DMS153 treated with DMSO at 0.1 percent for 48 hours (cell line): Measurements from ENCODE around the gene YY1AP1.
"Not testable (repeated sequence)": the region's sequence is repeated elsewhere in the genome, so short reads cannot be mapped to it uniquely, and the experiment has no call there.

ENCODE experiments used
- DNase-seq: peaks from one replicate; lab custom pipeline; 2025; ENCODE audit not compliant: unreplicated experiment; lab: John Stamatoyannopoulos, UW

The YY1AP1 gene, protein sequence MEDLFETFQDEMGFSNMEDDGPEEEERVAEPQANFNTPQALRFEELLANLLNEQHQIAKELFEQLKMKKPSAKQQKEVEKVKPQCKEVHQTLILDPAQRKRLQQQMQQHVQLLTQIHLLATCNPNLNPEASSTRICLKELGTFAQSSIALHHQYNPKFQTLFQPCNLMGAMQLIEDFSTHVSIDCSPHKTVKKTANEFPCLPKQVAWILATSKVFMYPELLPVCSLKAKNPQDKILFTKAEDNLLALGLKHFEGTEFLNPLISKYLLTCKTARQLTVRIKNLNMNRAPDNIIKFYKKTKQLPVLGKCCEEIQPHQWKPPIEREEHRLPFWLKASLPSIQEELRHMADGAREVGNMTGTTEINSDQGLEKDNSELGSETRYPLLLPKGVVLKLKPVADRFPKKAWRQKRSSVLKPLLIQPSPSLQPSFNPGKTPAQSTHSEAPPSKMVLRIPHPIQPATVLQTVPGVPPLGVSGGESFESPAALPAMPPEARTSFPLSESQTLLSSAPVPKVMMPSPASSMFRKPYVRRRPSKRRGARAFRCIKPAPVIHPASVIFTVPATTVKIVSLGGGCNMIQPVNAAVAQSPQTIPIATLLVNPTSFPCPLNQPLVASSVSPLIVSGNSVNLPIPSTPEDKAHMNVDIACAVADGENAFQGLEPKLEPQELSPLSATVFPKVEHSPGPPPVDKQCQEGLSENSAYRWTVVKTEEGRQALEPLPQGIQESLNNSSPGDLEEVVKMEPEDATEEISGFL

DNA sequence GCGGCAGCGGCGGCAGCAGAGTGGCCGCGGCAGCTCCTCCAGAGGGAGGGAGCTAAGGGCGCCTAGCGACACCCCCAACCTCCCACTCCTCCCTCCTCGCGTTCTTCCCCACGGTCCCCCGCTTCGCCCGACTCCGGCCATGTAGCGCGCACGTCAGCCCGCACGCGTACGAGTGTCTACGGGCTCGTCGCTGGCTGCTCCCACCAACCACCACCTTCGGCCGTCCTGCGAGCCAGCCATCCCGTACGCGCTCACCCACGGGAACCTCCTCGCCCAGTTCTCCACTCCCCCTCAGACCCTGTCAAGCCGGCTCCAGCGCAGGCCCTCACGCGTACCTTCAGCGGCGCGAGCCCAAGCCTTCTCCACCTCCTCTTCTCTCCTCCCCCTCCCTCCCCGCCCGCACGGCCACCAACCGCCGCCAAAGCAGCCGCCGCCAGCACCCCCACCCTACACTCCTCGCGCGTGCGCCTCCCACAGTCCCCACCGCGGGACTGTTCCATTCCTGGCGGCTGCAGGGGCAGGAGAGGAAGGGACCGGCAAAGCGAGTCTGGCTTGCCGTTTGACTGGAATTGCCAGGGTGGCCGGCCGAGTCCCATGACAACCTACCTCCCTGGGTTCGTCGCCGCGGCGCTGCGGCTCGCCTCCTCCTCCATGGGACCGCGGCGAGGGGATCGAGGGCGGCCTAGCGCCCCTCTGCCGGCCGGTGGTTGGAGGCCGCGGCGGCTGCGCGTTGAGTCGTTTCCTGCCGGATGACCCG lies at the start of gene YY1AP1:
Gene YY1AP1 (minus strand): TSS at position 451 of the 757 bp plus-strand sequence. CDS start 8,338 bp downstream, outside the sequence.
- DNase-seq, result peak; percentile 94

DNA sequence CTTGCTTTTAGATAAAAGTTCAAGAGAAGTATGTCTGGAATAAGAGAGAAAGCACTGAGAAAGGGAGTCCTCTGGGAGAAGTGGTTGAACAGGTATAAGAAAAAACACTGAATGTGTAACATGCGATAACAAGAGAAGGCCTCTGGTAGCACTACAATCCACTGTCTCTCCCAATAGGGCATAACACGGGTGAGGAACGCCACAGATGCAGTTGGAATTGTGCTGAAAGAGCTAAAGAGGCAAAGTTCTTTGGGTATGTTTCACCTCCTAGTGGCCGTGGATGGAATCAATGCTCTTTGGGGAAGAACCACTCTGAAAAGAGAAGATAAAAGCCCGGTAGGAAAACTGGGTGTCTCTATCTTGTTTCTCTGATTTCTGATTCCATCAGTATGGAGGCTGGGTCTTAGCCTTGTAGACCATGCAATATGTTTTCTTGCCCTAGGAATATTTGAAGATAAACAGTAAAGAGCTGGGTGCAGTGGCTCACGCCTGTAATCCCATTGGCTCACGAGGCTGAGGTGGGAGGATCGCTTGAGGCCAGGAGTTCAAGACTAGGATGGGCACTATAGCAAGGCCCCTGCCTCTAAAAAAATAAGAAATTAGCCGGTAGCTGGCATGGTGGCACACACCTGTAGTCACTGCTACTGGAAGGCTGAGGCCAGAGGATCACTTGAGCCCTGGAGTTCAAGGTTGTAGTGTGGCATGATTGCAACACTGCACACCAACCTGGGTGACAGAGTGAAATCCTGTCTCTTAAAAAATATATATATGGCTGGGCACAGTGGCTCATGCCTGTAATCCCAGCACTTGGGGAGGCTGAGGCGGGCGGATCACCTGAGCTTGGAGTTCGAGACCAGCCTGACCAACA lies 40.7 kb upstream of the YY1AP1 start:
- DNase-seq, result peak; percentile 51

DNA sequence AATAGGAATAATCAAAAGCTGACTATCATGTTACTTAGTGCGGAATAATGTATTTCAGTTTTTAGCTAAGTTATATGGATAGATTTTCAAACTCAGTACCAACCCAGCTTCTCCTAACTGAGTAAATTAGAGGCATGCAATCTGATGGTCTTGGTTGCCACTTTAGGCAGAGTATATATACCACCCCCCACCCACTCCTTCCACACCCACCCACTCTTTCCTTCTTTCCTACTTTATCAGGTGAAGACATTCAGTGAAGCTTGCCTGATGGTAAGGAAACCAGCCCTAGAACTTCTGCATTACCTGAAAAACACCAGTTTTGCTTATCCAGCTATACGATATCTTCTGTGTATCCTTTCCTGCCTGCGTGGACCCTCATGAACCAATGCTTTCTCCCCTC lies 36.6 kb upstream of the YY1AP1 start:
- DNase-seq, result no peak

DNA sequence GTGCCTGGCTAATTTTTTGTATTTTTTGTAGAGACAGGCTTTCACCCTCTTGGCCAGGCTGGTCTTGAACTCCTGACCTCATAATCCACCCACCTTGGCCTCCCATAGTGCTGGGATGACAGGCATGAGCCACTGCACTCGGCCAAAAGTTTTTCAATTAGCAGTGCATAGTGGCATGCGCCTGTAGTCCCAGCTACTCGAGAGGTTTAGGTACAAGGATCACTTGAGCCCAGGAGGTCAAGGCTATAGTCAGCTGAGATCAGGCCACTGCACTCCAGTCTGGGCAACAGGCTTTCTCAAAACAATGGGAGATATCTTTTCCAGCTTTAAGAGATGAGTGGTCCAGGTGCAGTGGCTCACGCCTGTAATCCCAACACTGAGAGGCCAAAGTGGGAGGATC lies 31.1 kb upstream of the YY1AP1 start:
- DNase-seq, result no peak

DNA sequence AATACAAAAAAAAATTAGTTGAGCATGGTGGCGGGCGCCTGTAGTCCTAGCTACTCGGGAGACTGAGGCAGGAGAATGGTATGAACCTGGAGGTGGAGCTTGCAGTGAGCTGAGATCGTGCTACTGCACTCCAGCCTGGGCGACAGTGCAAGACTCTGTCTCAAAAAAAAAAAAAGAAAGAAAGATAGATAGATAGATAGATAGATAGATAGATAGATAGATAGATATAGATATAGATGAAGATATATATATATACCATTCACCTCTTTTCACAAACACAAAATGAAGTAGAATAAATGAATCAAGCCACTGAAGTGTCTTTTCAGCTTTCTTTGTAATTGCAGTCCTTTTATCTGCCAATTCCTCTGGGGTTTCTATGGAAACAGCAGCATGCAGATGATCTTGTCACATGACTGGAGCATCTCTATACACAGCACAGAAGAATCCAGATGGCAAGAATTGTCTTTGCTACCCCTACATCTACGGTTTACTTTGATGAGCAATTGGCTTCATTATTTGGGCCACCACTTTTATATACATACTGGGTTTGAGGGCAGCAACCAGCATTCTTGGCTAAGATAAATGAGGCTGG lies 30.0 kb upstream of the YY1AP1 start:
- not testable (repeated sequence) for DNase-seq

DNA sequence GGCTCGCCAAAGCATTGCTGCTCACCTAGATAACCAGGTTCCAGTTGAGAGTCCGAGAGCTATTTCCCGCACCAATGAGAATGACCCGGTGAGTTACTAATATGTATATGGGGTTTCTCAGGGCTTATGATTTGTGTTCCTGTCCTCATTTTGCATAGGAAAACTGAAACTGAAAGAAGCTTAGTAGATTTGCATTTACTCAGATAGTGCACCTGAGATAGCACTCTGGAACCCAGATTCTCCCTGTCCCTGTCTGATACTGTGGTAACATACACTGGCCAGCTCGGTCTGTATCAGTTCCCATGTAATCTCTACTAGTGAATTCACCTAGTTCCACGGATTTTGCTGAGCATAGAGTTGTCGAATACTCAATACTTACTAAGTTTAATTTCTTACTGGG lies 28.5 kb upstream of the YY1AP1 start:
- no peak for DNase-seq

DNA sequence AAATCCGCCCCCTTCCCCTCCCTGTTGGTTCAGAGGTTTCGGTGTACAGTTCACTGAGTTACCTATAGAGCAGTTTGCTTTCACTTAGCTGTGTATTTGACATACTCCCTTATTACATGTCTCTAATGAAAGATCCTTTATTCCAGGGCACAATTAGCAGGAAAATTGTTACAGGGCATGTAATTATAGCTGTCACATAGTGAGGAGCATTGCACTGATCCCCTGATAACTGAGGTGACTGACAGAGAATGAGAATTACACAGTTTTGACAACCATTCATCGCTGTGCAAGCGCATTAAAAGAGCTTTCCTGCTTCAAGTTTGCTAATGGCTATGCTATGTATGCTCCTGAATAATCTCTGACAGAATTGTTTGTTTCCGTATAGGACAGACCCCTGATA lies 27.2 kb upstream of the YY1AP1 start:
- DNase-seq, result no peak

DNA sequence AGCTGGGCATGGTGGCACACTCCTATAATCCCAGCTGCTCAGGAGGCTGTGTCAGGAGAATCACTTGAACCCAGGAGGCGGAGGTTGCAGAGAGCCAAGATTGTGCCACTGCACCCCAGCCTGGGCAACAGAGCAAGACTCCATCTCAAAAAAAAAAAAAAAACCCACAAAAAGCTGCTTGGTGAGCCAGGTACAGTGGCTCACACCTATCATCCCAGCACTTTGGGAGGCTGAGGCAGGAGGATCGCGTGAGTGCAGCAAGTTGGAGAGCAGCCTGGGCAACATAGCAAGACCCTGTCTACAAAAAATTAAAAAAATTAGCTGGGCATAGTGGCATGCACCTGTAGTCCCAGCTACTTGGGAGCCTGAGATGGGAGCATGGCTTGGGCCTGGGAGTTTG lies 26.5 kb upstream of the YY1AP1 start:
- not testable (repeated sequence) for DNase-seq

DNA sequence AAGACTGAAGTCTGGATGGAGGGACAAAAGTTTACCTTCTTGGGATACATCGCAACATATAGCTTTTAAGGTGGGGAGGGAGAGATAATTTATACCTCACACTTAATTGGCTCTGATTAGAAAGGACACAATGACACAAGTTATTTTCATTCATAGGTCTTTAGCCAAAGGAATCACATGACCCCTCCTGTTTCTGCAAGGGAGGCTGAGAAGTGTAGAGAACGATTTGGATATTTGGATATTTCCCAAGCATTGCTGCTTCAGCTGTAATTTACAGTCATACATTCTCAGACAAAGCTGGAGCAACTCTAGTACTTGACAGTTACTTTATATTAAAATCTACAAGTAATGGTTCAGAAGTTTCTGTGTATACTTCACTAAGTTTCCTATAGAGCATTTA lies 24.5 kb upstream of the YY1AP1 start:
- DNase-seq, result no peak

DNA sequence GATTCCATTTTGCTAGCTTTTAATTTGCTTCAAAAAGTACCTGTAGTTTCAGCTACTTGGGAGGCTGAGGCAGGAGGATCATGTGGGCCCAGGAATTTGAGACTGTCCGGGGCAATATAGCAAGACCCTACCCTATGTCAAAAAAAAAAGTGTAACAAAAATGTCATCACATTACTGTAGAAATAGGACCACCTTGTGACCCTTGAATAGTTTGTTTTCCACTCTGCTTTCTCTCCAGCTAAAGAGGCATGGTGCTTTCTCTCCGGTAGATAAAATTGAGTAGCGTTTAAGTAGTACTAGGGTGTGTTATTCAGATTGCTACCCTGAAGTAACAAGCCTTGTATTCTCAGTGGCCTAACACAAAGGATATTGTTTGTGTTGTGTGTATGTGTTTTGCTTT lies 24.1 kb upstream of the YY1AP1 start:
- not testable (repeated sequence) for DNase-seq

DNA sequence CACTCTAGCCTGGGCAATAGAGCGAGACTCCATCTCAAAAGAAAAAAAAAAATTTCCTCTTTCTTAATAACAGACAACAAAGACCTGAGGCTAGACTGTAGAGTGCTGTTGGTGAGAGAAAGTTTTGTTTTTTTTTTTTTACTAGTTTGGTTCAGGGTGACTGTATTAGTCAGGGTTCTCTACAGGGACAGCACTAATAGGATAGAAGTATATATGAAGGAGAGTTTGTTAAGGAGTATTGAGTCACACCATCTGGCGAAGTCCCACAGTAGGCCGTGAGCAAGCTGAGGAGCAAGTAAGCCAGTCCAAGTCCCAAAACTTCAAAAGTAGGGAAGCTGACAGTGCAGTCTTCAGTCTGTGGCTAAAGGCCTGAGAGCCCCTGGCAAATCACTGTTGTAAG lies 22.9 kb upstream of the YY1AP1 start:
- not testable (repeated sequence) for DNase-seq

DNA sequence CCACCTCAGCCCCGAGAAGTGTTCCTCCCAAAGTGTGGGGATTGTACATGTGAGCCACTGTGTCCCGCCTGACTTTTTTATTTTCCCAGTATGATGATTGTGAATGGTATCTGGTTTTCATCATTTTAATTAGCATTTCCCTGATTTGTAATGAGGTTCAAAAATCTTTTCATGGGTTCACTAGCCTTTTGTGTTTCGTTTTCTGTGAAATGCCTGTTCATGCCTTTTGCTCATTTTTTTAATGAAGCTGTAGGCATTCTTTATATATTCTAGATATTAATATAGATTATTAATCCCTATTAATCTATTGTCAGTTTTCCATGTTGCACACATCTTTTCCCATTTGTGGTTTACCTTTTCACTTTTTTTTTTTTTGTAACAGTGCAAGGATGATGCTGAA lies 20.8 kb upstream of the YY1AP1 start:
- DNase-seq, result no peak

DNA sequence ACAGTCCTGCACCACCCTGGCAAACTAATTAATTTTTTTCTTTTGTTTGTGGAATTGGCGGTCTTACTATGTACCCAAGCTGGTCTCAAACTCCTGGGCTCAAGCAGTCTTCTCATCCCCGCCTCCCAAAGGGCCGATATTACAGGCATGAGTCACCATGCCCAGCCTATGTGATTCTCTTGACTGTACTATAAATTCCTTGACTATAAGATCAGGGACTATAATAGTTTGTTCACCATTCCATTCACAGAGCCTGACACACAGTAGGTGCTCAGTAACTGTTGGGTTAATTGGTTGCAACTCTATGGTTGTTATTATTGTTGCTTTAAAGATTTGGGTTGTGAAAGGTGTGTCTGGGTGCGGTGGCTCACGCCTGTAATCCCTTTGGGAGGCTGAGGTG lies 17.6 kb upstream of the YY1AP1 start:
- no peak for DNase-seq

DNA sequence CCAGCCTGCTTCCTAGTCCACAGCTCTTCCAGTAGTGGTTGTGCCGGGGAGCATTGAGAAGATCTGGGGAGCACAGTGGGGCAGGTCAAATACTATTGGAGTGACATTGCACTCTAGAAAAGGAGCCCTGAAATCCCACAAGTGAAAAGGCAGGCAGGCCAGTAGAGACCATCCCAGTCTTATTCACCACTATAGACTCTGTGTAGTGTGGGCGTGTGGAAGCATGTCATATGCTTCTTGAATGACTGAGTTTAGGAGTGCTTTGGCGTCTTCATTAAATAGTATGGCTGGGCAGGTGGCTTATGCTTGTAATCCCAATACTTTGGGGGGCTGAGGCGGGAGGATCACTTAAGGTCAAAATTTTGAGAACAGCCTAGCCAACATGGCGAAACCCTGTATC lies 15.8 kb upstream of the YY1AP1 start:
- not testable (repeated sequence) for DNase-seq

DNA sequence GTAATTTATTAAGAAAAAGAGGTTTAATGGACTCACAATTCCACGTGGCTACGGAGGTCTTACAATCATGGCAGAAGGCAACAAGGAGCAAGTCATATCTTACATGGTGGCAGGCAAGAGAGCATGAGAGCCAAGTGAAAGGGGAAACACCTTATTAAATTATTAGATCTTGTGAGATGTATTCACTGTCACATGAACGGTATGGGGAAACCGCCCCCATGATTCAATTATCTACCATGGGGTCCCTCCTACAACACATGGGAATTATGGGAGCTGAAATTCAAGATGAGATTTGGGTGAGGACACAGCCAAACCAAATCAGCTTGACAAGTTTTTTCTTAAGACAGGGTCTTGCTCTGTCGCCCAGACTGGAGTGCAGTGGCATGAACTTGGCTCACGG lies 14.6 kb upstream of the YY1AP1 start:
- DNase-seq, result no peak

DNA sequence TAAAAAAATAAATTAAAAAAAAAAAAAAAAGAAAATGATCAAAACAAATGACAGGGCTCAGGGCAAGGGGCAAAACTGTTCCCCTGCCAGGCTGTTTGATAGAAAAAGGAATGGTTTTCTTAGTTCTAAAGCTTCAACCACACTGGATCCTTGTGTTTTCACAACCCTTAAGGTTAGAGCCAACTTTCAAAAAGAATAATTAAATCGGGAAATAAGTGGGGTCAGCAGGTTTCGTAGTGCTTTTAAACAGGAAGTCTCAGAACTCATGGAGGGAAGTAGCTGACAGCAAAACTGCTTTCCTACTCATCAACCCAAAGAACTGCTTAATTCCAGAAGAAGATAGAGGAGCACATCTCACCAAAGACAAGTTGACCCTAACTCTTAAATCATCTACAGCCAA lies 13.1 kb upstream of the YY1AP1 start:
- not testable (repeated sequence) for DNase-seq

DNA sequence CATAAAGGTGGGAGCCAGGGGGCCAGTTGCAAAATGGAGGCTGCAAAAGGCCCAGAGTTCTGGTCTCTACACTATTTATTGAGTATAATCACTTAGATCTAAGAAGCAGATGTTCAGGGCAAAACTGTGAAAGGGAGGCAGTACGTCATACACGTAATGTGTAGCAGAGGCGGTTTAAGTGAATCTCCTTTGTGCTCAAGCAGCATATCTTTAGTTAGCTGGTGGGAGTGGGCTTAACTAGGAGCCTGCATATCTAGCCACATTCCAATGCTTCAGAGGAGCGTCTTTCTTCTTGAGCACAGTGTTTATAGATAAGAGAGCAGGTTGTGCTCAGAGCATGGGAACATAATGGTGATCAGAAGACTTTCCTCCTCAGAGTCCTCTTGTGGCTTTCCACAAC lies 10.5 kb upstream of the YY1AP1 start:
- not testable (repeated sequence) for DNase-seq

DNA sequence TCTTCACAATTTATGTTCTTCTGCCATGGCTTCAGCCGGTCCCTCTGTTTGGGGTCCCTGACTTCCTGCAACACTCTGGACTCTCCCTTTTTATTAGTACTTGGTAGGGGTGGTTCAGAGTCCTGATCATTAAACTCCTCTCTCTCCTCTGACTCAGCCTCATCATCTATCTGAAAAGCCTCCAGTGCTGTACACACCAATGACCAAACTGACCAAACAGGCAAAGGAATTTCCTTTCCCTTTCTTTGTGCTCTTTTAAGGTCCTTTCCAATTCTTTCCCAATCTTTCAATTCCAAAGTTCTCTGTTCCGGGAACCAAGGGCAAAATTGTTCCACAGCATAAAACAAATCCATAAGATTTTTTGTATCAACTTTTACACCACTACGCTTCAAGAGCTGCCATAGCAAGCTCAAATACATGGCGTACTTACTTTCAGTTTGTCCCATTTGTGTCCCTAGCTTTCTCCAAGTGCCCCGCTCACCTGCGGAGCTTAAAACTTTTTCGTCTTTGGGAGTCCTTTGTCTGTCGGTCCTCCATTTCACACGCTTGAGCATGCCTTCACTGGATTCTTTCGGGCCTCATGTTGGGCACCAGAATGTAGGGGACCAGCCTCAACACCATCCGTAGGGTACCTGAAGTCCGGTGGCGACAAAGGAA lies 9.9 kb upstream of the YY1AP1 start:
- DNase-seq, result no peak

DNA sequence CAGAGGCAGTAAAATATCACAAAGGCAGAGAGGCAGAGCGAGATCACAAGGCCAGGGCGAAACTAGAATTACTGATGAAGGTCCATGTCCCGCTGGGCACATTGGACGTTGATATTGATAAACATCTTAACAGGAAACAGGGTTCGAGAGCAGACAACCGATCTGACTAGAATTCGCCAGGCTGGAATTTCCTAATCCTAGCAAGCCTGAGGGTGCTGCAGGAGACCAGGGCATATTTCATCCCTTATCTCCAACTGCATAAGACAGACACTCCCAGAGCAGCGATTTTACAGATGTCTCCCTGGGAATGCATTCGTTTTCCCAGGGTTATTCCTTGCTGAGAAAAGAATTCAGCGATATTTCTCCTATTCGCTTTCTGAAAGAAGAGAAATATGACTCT lies 9.0 kb upstream of the YY1AP1 start:
- not testable (repeated sequence) for DNase-seq

DNA sequence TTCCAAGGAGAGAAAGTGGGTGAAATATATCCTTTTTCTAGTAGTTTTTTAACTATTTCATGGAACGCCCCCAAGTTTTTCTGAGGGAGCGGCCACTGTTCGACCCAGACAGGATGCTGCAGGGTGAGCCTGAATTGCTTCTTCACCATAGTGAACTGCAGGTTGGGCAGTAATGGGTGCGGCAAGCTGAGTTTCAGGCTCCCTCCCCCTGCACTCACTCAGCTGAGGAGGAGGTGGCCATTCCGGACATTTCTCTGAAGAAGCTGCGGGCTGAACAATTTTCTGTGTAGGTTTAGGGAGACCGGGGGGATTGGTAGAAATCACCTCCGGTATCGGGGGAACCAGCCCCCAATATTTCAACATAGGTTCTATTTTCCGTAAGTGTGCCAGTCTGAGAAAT lies 8.5 kb upstream of the YY1AP1 start:
- no peak for DNase-seq
